Spleen (tissue), 11 donors: Measurements from ENCODE around the gene ANKRD52. TPM values are rescaled to one million over a fixed set of nuclear protein-coding genes. Genes with fewer than 3 reads are reported as not detected.
A peak's percentile ranks its signal among the peaks of the same experiment; 100 is the strongest.
"Not testable (repeated sequence)": the region's sequence is repeated elsewhere in the genome, so short reads cannot be mapped to it uniquely, and the experiment has no call there.

Source experiments
- DNase-seq: peaks from one replicate; pipeline ENCODE4 v3.0.0-alpha.2; 2020
- H3K27ac ChIP-seq, 8 donors: fragments of 200-600 bp; sonication (generic) in 7 of 8; 1 replicate in 4 of 8; 2 replicates in 4 of 8; pipeline versions ENCODE4 v1.5.0 to v1.8.0; 2016 to 2021; ENCODE audit warnings: inconsistent platforms in 4 of 8, mild to moderate bottlenecking in 4 of 8, moderate library complexity in 1 of 8
- H3K27me3 ChIP-seq, 7 donors: fragments of 200-600 bp; sonication (generic) in 6 of 7; replicated peaks in 1 of 7; 1 replicate in 4 of 7; 2 replicates in 3 of 7; pipeline versions ENCODE4 v1.5.0 to v1.8.0; 2016 to 2021; ENCODE audit warnings: inconsistent platforms in 3 of 7, mild to moderate bottlenecking in 1 of 7
- H3K36me3 ChIP-seq, 6 donors: fragments of 200-600 bp; sonication (generic) in 5 of 6; 1 replicate in 4 of 6; 2 replicates in 2 of 6; pipeline versions ENCODE4 v1.5.0 to v1.8.0; 2016 to 2021; ENCODE audit warnings: inconsistent platforms in 2 of 6
- H3K4me1 ChIP-seq, 6 donors: fragments of 200-600 bp; sonication (generic) in 5 of 6; 1 replicate in 3 of 6; 2 replicates in 3 of 6; pipeline versions ENCODE4 v1.5.0 to v1.8.0; 2016 to 2021; ENCODE audit warnings: inconsistent platforms in 3 of 6
- H3K4me3 ChIP-seq, 8 donors: fragments of 200-600 bp; sonication (generic) in 7 of 8; 1 replicate in 4 of 8; 2 replicates in 4 of 8; pipeline versions ENCODE4 v1.5.0 to v1.8.0; 2016 to 2021; ENCODE audit warnings: inconsistent platforms in 4 of 8, mild to moderate bottlenecking in 4 of 8, moderate library complexity in 2 of 8
- H3K9me3 ChIP-seq, 8 donors: fragments of 200-600 bp; sonication (generic) in 7 of 8; 1 replicate in 4 of 8; 2 replicates in 4 of 8; pipeline versions ENCODE4 v1.5.0 to v1.8.0; 2016 to 2021; ENCODE audit warnings: inconsistent platforms in 4 of 8
- CTCF ChIP-seq, 11 experiments: fragments of 200-600 bp in 7 of 11; fragments of 450-650 bp in 4 of 11; sonication (generic) in 4 of 11; IDR thresholded peaks in 8 of 11; conservative IDR thresholded peaks in 3 of 11; 1 replicate in 7 of 11; 2 replicates in 4 of 11; pipeline versions ENCODE4 v1.4.0 to v1.8.0; 2016 to 2021; ENCODE audit warnings: antibody characterized with exemption in 11 of 11, inconsistent platforms in 4 of 11, mild to moderate bottlenecking in 1 of 11
- POLR2A ChIP-seq, 3 donors: fragments of 450-650 bp; IDR thresholded peaks; one replicate each; pipeline ENCODE4 v1.5.1; 2017; ENCODE audit warnings: antibody characterized with exemption in 3 of 3, mild to moderate bottlenecking in 1 of 3
- POLR2AphosphoS5 ChIP-seq, 3 donors: sonication (generic); formaldehyde crosslinking; IDR thresholded peaks; one replicate each; pipeline ENCODE4 v1.5.1; 2017; ENCODE audit warnings: antibody characterized with exemption in 3 of 3
- WGBS, 5 donors: extraction: QIAGEN DNeasy Blood & Tissue Kit in 3 of 5; methylation state at CpG; one replicate each; pipeline versions ENCODE4 v1.1.5 to v1.1.7; 2013 to 2018; 5-methylcytosine and 5-hydroxymethylcytosine counted together
- intact Hi-C: fragments of 100-400 bp; cut with DNase I; formaldehyde crosslinking; loops from one replicate; pipeline ENCODE4 v1.15.0; 2023; ENCODE audit warnings: low total_unique reads
- polyA plus RNA-seq, 3 donors: library from polyadenylated mRNA; stranded (reverse); fragments of 200-250 nt; gene quantifications; one replicate each; pipeline ENCODE4 v1.2.1, GENCODE V29; 2013
- total RNA-seq, 7 donors: library from RNA; depleted of rRNA in 3 of 7; stranded (reverse); fragments of >200 nt in 3 of 7; fragmentation: NEBNext Ultra II Directional in 4 of 7; extraction: Animal tissue kit (Norgen Biotek cat#: 25700) in 4 of 7; gene quantifications; one replicate each; pipeline versions ENCODE4 v1.1.0 to v1.2.1, GENCODE V29; 2016 to 2021
- donor health status: healthy with polysubstance abuse.
- donor health status: DM: no; HTN: no; CAD: no; lungs with moderate emphysema.
- donor health status: DM: no; HTN: no; CAD: no.
- donor health status: Bipolar disorder and iron deficiency.
- donor health status: healthy.
- donor health status: DM: no; HTN: no; CAD: no.
- donor health status: DM: yes; HTN: yes; CAD: no.

The ANKRD52 gene
- total and polyA plus RNA-seq, 10 donors = 2.2 to 35.2 (median 25.5) TPM

GRCh38 chr12:56271031-56271430 lies 12.8 kb upstream of the ANKRD52 start:
- TF ChIP-seq CTCF (IDR thresholded peaks at IDR 0.05 in 8 of 11, conservative IDR thresholded peaks at IDR 0.05 in 3 of 11) (peak in 2 of 11 experiments; percentile 5 to 15), POLR2AphosphoS5 (IDR thresholded peaks at IDR 0.05) (no peak), POLR2A (IDR thresholded peaks at IDR 0.05) (no peak)
- peak overlapping the region in 1 of 8 donors; percentile 18 for H3K27ac ChIP-seq
- H3K9me3 ChIP-seq = no peaks in the 10 kb centered on the region
- peaks cover 9 to 21% (median 16%) of the 10 kb centered on the region in 6 donors for H3K4me1 ChIP-seq
- H3K36me3 ChIP-seq = peaks cover 0 to 74% (median 53%) of the 10 kb centered on the region in 6 donors
- intact Hi-C loops = no loop called here
- WGBS, 5 donors = 0 to 31% (median 21%) methylated on average over 1 of the region's 1 CpG
- no peaks in the 10 kb centered on the region for H3K27me3 ChIP-seq
- no peak for DNase-seq
- H3K4me3 ChIP-seq = no peak overlapping the region

- no peak for DNase-seq
- Histone ChIP-seq H3K4me3 (peak overlapping the region; percentile 49 to 76 (median 72)), H3K4me1 (peaks cover 9 to 27% (median 20%) of the 10 kb centered on the region in 6 donors), H3K27ac (peak overlapping the region; percentile 67 to 97 (median 94)), H3K27me3 (no peaks in the 10 kb centered on the region), H3K36me3 (peaks cover 0 to 39% (median 19%) of the 10 kb centered on the region in 6 donors), H3K9me3 (no peaks in the 10 kb centered on the region)
- intact Hi-C loops = no loop called here
- WGBS, 5 donors = 32 to 47% (median 35%) methylated on average over 16 to 21 of the region's 21 CpGs
- no peak for TF ChIP-seq POLR2A (IDR thresholded peaks at IDR 0.05)
- TF ChIP-seq CTCF (IDR thresholded peaks at IDR 0.05 in 8 of 11, conservative IDR thresholded peaks at IDR 0.05 in 3 of 11) = no peak
- no peak for TF ChIP-seq POLR2AphosphoS5 (IDR thresholded peaks at IDR 0.05)
These were observed 9.4 kb upstream of the ANKRD52 start for GRCh38 chr12:56267443-56268071.

- H3K36me3 ChIP-seq = peaks cover 0 to 33% (median 14%) of the 10 kb centered on the region in 6 donors
- H3K9me3 ChIP-seq = no peaks in the 10 kb centered on the region
- H3K27ac ChIP-seq = peak within 1 kb of the TSS; percentile 67 to 97 (median 94)
- DNase-seq = peak; percentile 97
- peak within 1 kb of the TSS; percentile 49 to 76 (median 72) for H3K4me3 ChIP-seq
- TF ChIP-seq POLR2A (IDR thresholded peaks at IDR 0.05) (peak in 2 of 3 donors; percentile 75 to 77), CTCF (IDR thresholded peaks at IDR 0.05 in 8 of 11, conservative IDR thresholded peaks at IDR 0.05 in 3 of 11) (peak; percentile 49 to 85 (median 71)), POLR2AphosphoS5 (IDR thresholded peaks at IDR 0.05) (peak; percentile 94 to 98 (median 97))
- intact Hi-C loops = no loop called here
- no peaks in the 10 kb centered on the region for H3K27me3 ChIP-seq
- WGBS, 5 donors = 0 to 1% (median 1%) methylated on average over 36 to 68 of the region's 68 CpGs
- H3K4me1 ChIP-seq = peaks cover 9 to 27% (median 20%) of the 10 kb centered on the region in 6 donors
These were observed 8.7 kb upstream of the ANKRD52 start, which contains the start of gene COQ10A for GRCh38 chr12:56266693-56267442. Gene COQ10A (plus strand): TSS chr12:56266942. CDS start chr12:56267119, 177 bp downstream.

GRCh38 chr12:56266068-56266692 lies 8.0 kb upstream of the ANKRD52 start:
- intact Hi-C loops, DNase-seq, H3K27me3 ChIP-seq, H3K9me3 ChIP-seq: not testable (repeated sequence)
- 56 to 64% (median 58%) methylated on average over 16 of the region's 16 CpGs for WGBS, 5 donors
- peak overlapping the region; percentile 49 to 76 (median 72) for H3K4me3 ChIP-seq
- peaks cover 9 to 27% (median 20%) of the 10 kb centered on the region in 6 donors for H3K4me1 ChIP-seq
- H3K36me3 ChIP-seq = peaks cover 0 to 26% (median 10%) of the 10 kb centered on the region in 6 donors
- H3K27ac ChIP-seq = peak overlapping the region; percentile 67 to 97 (median 94)

- H3K36me3 ChIP-seq, H3K27me3 ChIP-seq, DNase-seq, H3K4me3 ChIP-seq, intact Hi-C loops, H3K27ac ChIP-seq, H3K9me3 ChIP-seq: not testable (repeated sequence)
- peaks cover 15 to 32% (median 29%) of the 10 kb centered on the region in 6 donors for H3K4me1 ChIP-seq
- WGBS, 5 donors = 84 to 95% (median 88%) methylated on average over 7 of the region's 7 CpGs
These were observed 4.8 kb upstream of the ANKRD52 start for GRCh38 chr12:56262955-56263354.
